HepG2 (cell line): ENCODE measurements around the gene RCAN2. TPM values are rescaled to one million over a fixed set of nuclear protein-coding genes. Genes with fewer than 3 reads are reported as not detected.
A peak's percentile ranks its signal among the peaks of the same experiment; 100 is the strongest.

Experiments
- ATAC-seq: fragments of 200-7000 bp; cut with Tn5 transposase; 3 replicates; pipeline ENCODE4 v1.9.1; 2020; ENCODE audit warnings: mild to moderate bottlenecking, moderate library complexity
- Bru-seq: library from RNA; stranded (reverse); fragments of 400-500 nt; gene quantifications from one replicate; lab custom pipeline; 2021; lab: Mats Ljungman, UMichigan
- BruChase-seq, 2 experiments: library from RNA; stranded (reverse); fragments of 400-500 nt; gene quantifications; one replicate each; lab custom pipeline; 2021; lab: Mats Ljungman, UMichigan
- BruUV-seq: library from RNA; stranded (reverse); fragments of 400-500 nt; replicated peaks from 2 replicates; lab custom pipeline; 2021; lab: Mats Ljungman, UMichigan
- CTCF ChIA-PET: fragments of 300-600 bp; formaldehyde crosslinking; extraction: SDS; loops from one replicate; lab custom pipeline; 2021; ENCODE audit warnings: low total read pairs, inconsistent platforms, low intra/inter-chr PET ratio; lab: Yijun Ruan, JAX
- POLR2A ChIA-PET: fragments of 350-600 bp; sonication (Branson Sonifier 250); formaldehyde crosslinking; loops from one replicate; lab custom pipeline; 2020; ENCODE audit warnings: antibody characterized with exemption, inconsistent platforms; lab: Yijun Ruan, JAX
- DNase-seq: peaks from one replicate; pipeline ENCODE4 v3.0.0-alpha.2; 2015; ENCODE audit warnings: low spot score
- FAIRE-seq: peaks from 3 replicates; lab custom pipeline; 2011; peaks lifted over from hg19 to GRCh38; lab: Jason Lieb, UNC
- H2AFZ ChIP-seq: one replicate; pipeline ENCODE4 v1.6.1; 2011; ENCODE audit warnings: low read length, inconsistent platforms
- H3K27ac ChIP-seq: fragments of 300-600 bp; 3 replicates; pipeline ENCODE4 v1.8.0; 2011; ENCODE audit warnings: mixed run types, mild to moderate bottlenecking, mixed read lengths, low read length, inconsistent platforms; ENCODE audit not compliant: insufficient read depth; ENCODE audit errors: extremely low read length
- H3K27me3 ChIP-seq, 2 experiments: fragments of 200-600 bp in 1 of 2; 2 replicates in 1 of 2; 3 replicates in 1 of 2; pipeline versions ENCODE4 v1.6.0 to v1.8.0; 2011; ENCODE audit warnings: low read length in 2 of 2, mild to moderate bottlenecking in 2 of 2, moderate library complexity in 2 of 2, inconsistent platforms in 1 of 2; ENCODE audit not compliant: insufficient read depth in 2 of 2, control insufficient read depth in 1 of 2
- H3K36me3 ChIP-seq, 2 experiments: fragments of 200-600 bp in 1 of 2; replicated peaks in 1 of 2; 2 replicates in 1 of 2; 3 replicates in 1 of 2; pipeline versions ENCODE4 v1.5.1 to v1.8.0; 2011; ENCODE audit warnings: low read length in 2 of 2, inconsistent platforms in 1 of 2; ENCODE audit not compliant: insufficient read depth in 2 of 2, control insufficient read depth in 1 of 2
- H3K4me1 ChIP-seq: 2 replicates; pipeline ENCODE4 v1.5.1; 2012; ENCODE audit warnings: low read length, inconsistent platforms; ENCODE audit not compliant: insufficient read depth
- H3K4me2 ChIP-seq: 2 replicates; pipeline ENCODE4 v1.6.0; 2011; ENCODE audit warnings: low read depth, low read length, inconsistent platforms
- H3K4me3 ChIP-seq, 3 experiments: fragments of 200-600 bp in 1 of 3; sonication (generic), shearing (Covaris generic) in 1 of 3; replicated peaks in 1 of 3; 2 replicates each; pipeline ENCODE4 v1.5.1; 2011 to 2016; ENCODE audit warnings: low read length in 3 of 3, inconsistent platforms in 2 of 3, low read depth in 2 of 3, mild to moderate bottlenecking in 2 of 3, control low read depth in 1 of 3, mixed read lengths in 1 of 3; ENCODE audit not compliant: insufficient read depth in 1 of 3
- H3K79me2 ChIP-seq: one replicate; pipeline ENCODE4 v1.6.1; 2011; ENCODE audit warnings: low read length, inconsistent platforms; ENCODE audit not compliant: insufficient read depth
- H3K9ac ChIP-seq: 2 replicates; pipeline ENCODE4 v1.6.0; 2011; ENCODE audit warnings: mild to moderate bottlenecking, low read depth, low read length, inconsistent platforms; ENCODE audit not compliant: insufficient read depth
- H3K9me3 ChIP-seq: 2 replicates; pipeline ENCODE4 v1.5.1; 2012; ENCODE audit warnings: mild to moderate bottlenecking, low read length
- H4K20me1 ChIP-seq: 2 replicates; pipeline ENCODE4 v1.6.0; 2011; ENCODE audit warnings: inconsistent platforms, mild to moderate bottlenecking, low read length, moderate library complexity; ENCODE audit not compliant: insufficient read depth
- HES4 ChIP-seq: sonication (generic); formaldehyde crosslinking; IDR thresholded peaks from 2 replicates; pipeline ENCODE4 v1.9.0; 2021; ENCODE audit warnings: mild to moderate bottlenecking, missing genetic modification reagents, borderline replicate concordance
- HNRNPLL ChIP-seq: fragments of 200-400 bp; formaldehyde crosslinking; IDR thresholded peaks from 2 replicates; pipeline ENCODE4 v1.6.1; 2017; ENCODE audit warnings: mild to moderate bottlenecking, low read depth, low read length; ENCODE audit not compliant: poor library complexity, severe bottlenecking
- KLF9 ChIP-seq: IDR thresholded peaks from 2 replicates; pipeline ENCODE4 v1.6.1; 2016; ENCODE audit warnings: low read depth
- MAZ ChIP-seq, 2 experiments: sonication (generic) in 1 of 2; formaldehyde crosslinking in 1 of 2; IDR thresholded peaks; 2 replicates each; pipeline versions ENCODE4 v1.5.0 to v1.6.1; 2012 to 2020; ENCODE audit warnings: low read depth in 2 of 2, mild to moderate bottlenecking in 2 of 2, borderline replicate concordance in 1 of 2, improper control_type of control experiment in 1 of 2, low read length in 1 of 2, missing genetic modification reagents in 1 of 2, moderate library complexity in 1 of 2
- MEIS2 ChIP-seq: sonication (generic); formaldehyde crosslinking; IDR thresholded peaks from 2 replicates; pipeline ENCODE4 v1.9.0; 2021; ENCODE audit warnings: mild to moderate bottlenecking, missing genetic modification reagents
- MYNN ChIP-seq: sonication (generic); formaldehyde crosslinking; IDR thresholded peaks from 2 replicates; pipeline ENCODE4 v1.4.0; 2020; ENCODE audit warnings: mild to moderate bottlenecking, low read depth, missing genetic modification reagents
- PCBP1 ChIP-seq: fragments of 200-400 bp; formaldehyde crosslinking; IDR thresholded peaks from 2 replicates; pipeline ENCODE4 v1.6.1; 2017; ENCODE audit warnings: mild to moderate bottlenecking, low read depth, low read length, borderline replicate concordance
- PRMT3 ChIP-seq: sonication (generic); formaldehyde crosslinking; IDR thresholded peaks from 2 replicates; pipeline ENCODE4 v1.8.1; 2022; ENCODE audit warnings: low read depth, mild to moderate bottlenecking, moderate library complexity, missing genetic modification reagents, borderline replicate concordance
- SALL1 ChIP-seq: sonication (generic); formaldehyde crosslinking; IDR thresholded peaks from 2 replicates; pipeline ENCODE4 v1.8.0; 2022; ENCODE audit warnings: mild to moderate bottlenecking, missing genetic modification reagents
- SNAPC2 ChIP-seq: sonication (generic); formaldehyde crosslinking; IDR thresholded peaks from 2 replicates; pipeline ENCODE4 v1.8.1; 2022; ENCODE audit warnings: mild to moderate bottlenecking, missing genetic modification reagents
- ZC3H4 ChIP-seq: sonication (generic); formaldehyde crosslinking; IDR thresholded peaks from 2 replicates; pipeline ENCODE4 v1.4.0; 2020; ENCODE audit warnings: missing genetic modification reagents, borderline replicate concordance
- ZFP82 ChIP-seq: sonication (generic); formaldehyde crosslinking; IDR thresholded peaks from 2 replicates; pipeline ENCODE4 v1.5.1; 2020; ENCODE audit warnings: mild to moderate bottlenecking, missing genetic modification reagents, borderline replicate concordance
- ZFY ChIP-seq: sonication (generic); formaldehyde crosslinking; IDR thresholded peaks from 2 replicates; pipeline ENCODE4 v1.4.0; 2020; ENCODE audit warnings: missing genetic modification reagents
- WGBS: methylation state at CpG from one replicate; pipeline ENCODE4 v1.1.6; 2017; ENCODE audit warnings: low lambda C conversion rate; 5-methylcytosine and 5-hydroxymethylcytosine counted together
- in situ Hi-C: cut with HindIII; loops from 2 replicates; pipeline ENCODE4 v1.10.0; 2017; ENCODE audit warnings: low pct_unique_long_range_greater_than_20kb; ENCODE audit not compliant: extremely low pct_ligation_motif_present
- intact Hi-C: fragments of 100-400 bp; cut with micrococcal nuclease; formaldehyde crosslinking; loops from one replicate; pipeline ENCODE4 v1.10.0; 2022; ENCODE audit not compliant: unreplicated experiment
- long read RNA-seq, 2 experiments: library from RNA in 1 of 2; library from polyadenylated mRNA in 1 of 2; stranded (forward) in 1 of 2; unstranded in 1 of 2; transcript quantifications; one replicate each; pipeline ENCODE4 v2.0.0, GENCODE V29; 2019 to 2022
- polyA minus RNA-seq, 3 experiments: library from RNA; depleted of rRNA, polyadenylated mRNA; stranded (reverse); fragments of >200 nt; gene quantifications; 2 replicates each; pipeline ENCODE4 v1.2.3, GENCODE V29; 2011; ENCODE audit warnings: low replicate concordance in 1 of 3
- polyA plus RNA-seq, 8 experiments: library from polyadenylated mRNA; depleted of rRNA in 3 of 8; stranded (reverse) in 7 of 8; unstranded in 1 of 8; fragments of >200 nt; fragmentation: Illumina TruSeq in 4 of 8; extraction: Trizol in 4 of 8; gene quantifications; 2 replicates each; pipeline versions ENCODE4 v1.2.1 to v1.2.3, GENCODE V29; 2011 to 2016; ENCODE audit warnings: low read depth in 4 of 8, missing spikeins in 1 of 8, mixed read lengths in 1 of 8; ENCODE audit not compliant: insufficient read depth in 1 of 8
- total RNA-seq, 5 experiments: library from RNA; depleted of rRNA; stranded (reverse); fragments of >200 nt; fragmentation: Illumina TruSeq; extraction: Trizol; gene quantifications; 2 replicates each; pipeline ENCODE4 v1.2.3, GENCODE V29; 2016; ENCODE audit warnings: low read depth in 1 of 5
- TF ChIP-seq, protein P1 (sequence below): sonication (generic); formaldehyde crosslinking; IDR thresholded peaks from 2 replicates; pipeline ENCODE4 v1.8.1; 2023; ENCODE audit warnings: mild to moderate bottlenecking, moderate library complexity, missing genetic modification reagents

The RCAN2 gene
- total RNA-seq (2016; rRNA removed; fragmentation: Illumina TruSeq; extraction: Trizol) (not detected in 2 replicates), polyA plus RNA-seq (2011; rRNA removed) (not detected in 2 replicates), polyA minus RNA-seq (2011; rRNA and poly(A)+ RNA removed; ENCODE audit: low replicate concordance) (not detected in 2 replicates), Bru-seq, nascent RNA (percentile 9 among the genes with signal in this experiment), BruChase-seq, experiment 1, labeled RNA remaining after a 6-hour chase (percentile 1 among the genes with signal in this experiment), BruChase-seq, experiment 2, labeled RNA remaining after a 2-hour chase (percentile 7 among the genes with signal in this experiment)
- total RNA-seq (2016; cell fraction: cytosol; rRNA removed; fragmentation: Illumina TruSeq; extraction: Trizol; ENCODE audit: low read depth): not detected in 2 replicates
- total RNA-seq (2016; cell fraction: insoluble cytoplasmic fraction; rRNA removed; fragmentation: Illumina TruSeq; extraction: Trizol): not detected in 2 replicates
- total RNA-seq (2016; cell fraction: membrane; rRNA removed; fragmentation: Illumina TruSeq; extraction: Trizol): not detected in 2 replicates
- not detected in 2 replicates for total RNA-seq (2016; cell fraction: nucleus; rRNA removed; fragmentation: Illumina TruSeq; extraction: Trizol)
- polyA plus RNA-seq (2011; cell fraction: cytosol; rRNA removed): not detected in 2 replicates
- polyA plus RNA-seq (2011; cell fraction: nucleus; rRNA removed): not detected in 2 replicates
- not detected in 2 replicates for polyA plus RNA-seq (2012)
- not detected in 2 replicates for polyA plus RNA-seq (2016; cell fraction: cytosol; fragmentation: Illumina TruSeq; extraction: Trizol; ENCODE audit: low read depth)
- polyA plus RNA-seq (2016; cell fraction: insoluble cytoplasmic fraction; fragmentation: Illumina TruSeq; extraction: Trizol; ENCODE audit: low read depth): not detected in 2 replicates
- not detected in 2 replicates for polyA plus RNA-seq (2016; cell fraction: membrane; fragmentation: Illumina TruSeq; extraction: Trizol; ENCODE audit: low read depth)
- polyA plus RNA-seq (2016; cell fraction: nucleus; fragmentation: Illumina TruSeq; extraction: Trizol; ENCODE audit: insufficient read depth, low read depth): not detected in 2 replicates
- polyA minus RNA-seq (2011; cell fraction: cytosol; rRNA and poly(A)+ RNA removed): not detected in 2 replicates
- polyA minus RNA-seq (2011; cell fraction: nucleus; rRNA and poly(A)+ RNA removed): not detected in 2 replicates
- long read RNA-seq, experiment 1: 0 reads
- long read RNA-seq, experiment 2: 0 reads

DNA sequence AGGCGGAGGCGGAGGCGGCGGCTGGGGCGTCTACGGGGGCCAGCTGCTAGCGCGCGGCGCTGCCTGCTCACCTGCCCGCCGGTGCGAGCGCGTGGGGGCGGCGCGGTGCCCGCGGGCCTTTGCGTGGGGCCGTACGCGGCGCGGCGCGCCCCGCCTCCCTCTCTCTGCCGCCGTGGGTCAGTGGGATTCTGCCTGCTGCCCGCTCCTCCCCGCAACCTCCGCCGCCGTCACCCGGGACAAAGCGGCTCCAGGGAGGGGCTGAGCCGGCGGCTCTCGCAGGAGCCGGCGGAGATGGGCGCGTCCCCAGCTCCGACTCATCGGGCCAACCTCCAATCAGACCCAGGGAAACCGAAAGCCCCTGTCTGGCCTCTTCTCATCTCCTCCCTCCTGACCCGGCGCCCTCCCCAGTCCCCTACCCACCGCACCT is at the start of gene RCAN2:
Gene RCAN2, minus strand, starts transcription at position 249 of the 427 bp plus-strand sequence.
- Histone ChIP-seq H2AFZ (no peak within 1 kb of the TSS), H3K36me3 (no peaks in the 10 kb centered on the region), H3K4me3 (peak within 1 kb of the TSS; percentile 50 to 75 (median 73)), H3K27ac (no peak within 1 kb of the TSS), H3K79me2 (no peaks in the 10 kb centered on the region), H3K4me2 (peak within 1 kb of the TSS; percentile 86), H4K20me1 (no peaks in the 10 kb centered on the region), H3K4me1 (peaks cover 5% of the 10 kb centered on the region), H3K27me3 (peaks cover 4 to 33% of the 10 kb centered on the region in 2 experiments; a peak in 4 of 5 replicates), H3K9me3 (no peaks in the 10 kb centered on the region), H3K9ac (no peak within 1 kb of the TSS)
- FAIRE-seq: no peak
- BruUV-seq: no TSS peak
- in situ Hi-C loops: no loop called here
- DNase-seq: peak; percentile 27
- intact Hi-C loops: loop anchor here (1.0 to 10.0 kb wide), 3 partner anchors 72 to 399 kb away; partner anchors contain the start of genes CYP39A1 and SLC25A27
- 0% methylated on average over 15 of the region's 51 CpGs for WGBS
- CTCF ChIA-PET: no interaction called here
- ATAC-seq: peak; percentile 88
- POLR2A ChIA-PET: no interaction called here
- TF ChIP-seq HNRNPLL (peak; percentile 11), MEIS2 (CRISPR knock-in tag) (0 out of 2 replicates have a peak, but pooled peaks have one; percentile 31), SNAPC2 (CRISPR knock-in tag) (no peak), SALL1 (0 out of 2 replicates have a peak, but pooled peaks have one; percentile 11), KLF9 (CRISPR knock-in tag) (no peak), PRMT3 (CRISPR knock-in tag) (no peak), ZFP82 (CRISPR knock-in tag) (no peak), MAZ (IDR thresholded peaks at IDR 0.05; ENCODE audit: borderline replicate concordance, low read depth, low read length) (0 out of 2 replicates have a peak, but pooled peaks have one; percentile 4), MAZ (CRISPR knock-in tag; IDR thresholded peaks at IDR 0.05; ENCODE audit: low read depth) (0 out of 2 replicates have a peak, but pooled peaks have one; percentile 4), ZC3H4 (CRISPR knock-in tag) (no peak), HES4 (CRISPR knock-in tag) (peak; percentile 65; the same call in 1 of the 2 replicates), PCBP1 (0 out of 2 replicates have a peak, but pooled peaks have one; percentile 66), MYNN (no peak), ZFY (CRISPR knock-in tag) (no peak)
- TF ChIP-seq, protein P1, sequence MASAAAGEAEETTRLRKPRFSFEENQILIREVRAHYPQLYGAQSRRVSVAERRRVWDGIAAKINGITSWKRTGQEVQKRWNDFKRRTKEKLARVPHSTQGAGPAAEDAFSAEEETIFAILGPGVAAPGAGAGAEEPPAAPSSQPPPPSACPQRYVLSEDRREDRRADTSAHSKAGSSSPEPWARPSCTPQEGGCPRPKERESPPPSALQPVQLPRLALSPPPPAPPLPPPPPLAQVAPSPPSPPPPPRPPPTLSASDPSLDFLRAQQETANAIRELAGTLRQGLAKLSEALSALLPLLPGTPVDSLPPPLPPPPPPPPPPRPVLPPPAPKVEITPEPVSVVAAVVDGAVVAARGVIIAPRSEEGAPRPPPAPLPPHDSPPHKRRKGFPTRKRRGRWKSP (CRISPR knock-in tag): peak; percentile 37; the same call in 1 of the 2 replicates
